ENCODE data around the gene ADPRHL1.

DNA sequence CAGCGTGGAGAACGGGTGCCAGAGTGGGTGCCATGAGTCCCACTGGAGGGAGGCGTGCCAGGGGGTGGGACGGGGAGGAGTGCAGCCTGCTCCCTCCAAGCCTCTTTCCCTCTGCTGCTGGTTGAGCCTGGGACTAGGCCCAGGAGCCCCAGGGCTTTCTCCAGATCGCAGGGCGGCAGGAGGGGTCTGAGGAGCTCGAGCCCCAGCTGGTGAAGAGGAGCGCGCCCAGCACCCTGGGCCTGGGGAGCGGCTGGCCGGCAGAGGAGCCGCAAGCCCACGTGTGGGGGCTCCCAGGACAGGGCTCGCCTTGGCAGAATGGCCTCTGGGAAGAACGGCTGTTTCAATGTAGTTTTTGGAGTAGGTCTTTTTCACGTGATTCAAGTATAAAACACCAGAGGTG, 49.4 kb upstream of the ADPRHL1 start:
- no peak for TF ChIP-seq EZH2 (IDR thresholded peaks at IDR 0.05; ENCODE audit: borderline replicate concordance, low read depth, low read length, severe bottlenecking)
- no peak for TF ChIP-seq FOS (IDR thresholded peaks at IDR 0.05; ENCODE audit: borderline replicate concordance, insufficient read depth, low read length)
- no peak for TF ChIP-seq CTCF (IDR thresholded peaks at IDR 0.05; ENCODE audit: extremely low read depth in 1 of 2, insufficient read depth in 1 of 2, low read depth in 1 of 2, low read length in 2 of 2)
- TF ChIP-seq POLR2A (IDR thresholded peaks at IDR 0.05; ENCODE audit: low read depth, low read length): no peak
- no peak for TF ChIP-seq GATA2 (IDR thresholded peaks at IDR 0.05; ENCODE audit: insufficient read depth, insufficient read length, low read depth, low read length)

All from endothelial cell of umbilical vein (primary cell).